Transverse colon (tissue), 3 donors: ENCODE measurements around the gene PRDM5.

Source experiments
- POLR2A ChIP-seq: fragments of 450-650 bp; IDR thresholded peaks from one replicate; pipeline ENCODE4 v1.6.1; 2016; ENCODE audit warnings: antibody characterized with exemption, mild to moderate bottlenecking, moderate library complexity
- TF ChIP-seq, protein P1 (sequence below), 5 experiments: fragments of 200-600 bp in 3 of 5; fragments of 450-650 bp in 2 of 5; sonication (generic) in 3 of 5; IDR thresholded peaks; 1 replicate in 2 of 5; 2 replicates in 3 of 5; pipeline ENCODE4 v1.5.1; 2016 to 2017; ENCODE audit warnings: antibody characterized with exemption in 5 of 5, inconsistent platforms in 3 of 5, mild to moderate bottlenecking in 2 of 5, moderate library complexity in 1 of 5

GRCh38 chr4:120749445-120750151 is 172.9 kb downstream of the PRDM5 start:
- TF ChIP-seq, protein P1, sequence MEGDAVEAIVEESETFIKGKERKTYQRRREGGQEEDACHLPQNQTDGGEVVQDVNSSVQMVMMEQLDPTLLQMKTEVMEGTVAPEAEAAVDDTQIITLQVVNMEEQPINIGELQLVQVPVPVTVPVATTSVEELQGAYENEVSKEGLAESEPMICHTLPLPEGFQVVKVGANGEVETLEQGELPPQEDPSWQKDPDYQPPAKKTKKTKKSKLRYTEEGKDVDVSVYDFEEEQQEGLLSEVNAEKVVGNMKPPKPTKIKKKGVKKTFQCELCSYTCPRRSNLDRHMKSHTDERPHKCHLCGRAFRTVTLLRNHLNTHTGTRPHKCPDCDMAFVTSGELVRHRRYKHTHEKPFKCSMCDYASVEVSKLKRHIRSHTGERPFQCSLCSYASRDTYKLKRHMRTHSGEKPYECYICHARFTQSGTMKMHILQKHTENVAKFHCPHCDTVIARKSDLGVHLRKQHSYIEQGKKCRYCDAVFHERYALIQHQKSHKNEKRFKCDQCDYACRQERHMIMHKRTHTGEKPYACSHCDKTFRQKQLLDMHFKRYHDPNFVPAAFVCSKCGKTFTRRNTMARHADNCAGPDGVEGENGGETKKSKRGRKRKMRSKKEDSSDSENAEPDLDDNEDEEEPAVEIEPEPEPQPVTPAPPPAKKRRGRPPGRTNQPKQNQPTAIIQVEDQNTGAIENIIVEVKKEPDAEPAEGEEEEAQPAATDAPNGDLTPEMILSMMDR (IDR thresholded peaks at IDR 0.05) = no peak
- no peak for TF ChIP-seq POLR2A
